Endothelial cell of umbilical vein (primary cell): ENCODE measurements around the gene KCNIP1.

Source experiments
- CTCF ChIP-seq, 2 donors: IDR thresholded peaks; 1 replicate in 1 of 2; 2 replicates in 1 of 2; pipeline ENCODE4 v1.5.1; 2011; ENCODE audit warnings: low read length in 2 of 2, mild to moderate bottlenecking in 2 of 2, moderate library complexity in 2 of 2, control low read depth in 1 of 2, inconsistent platforms in 1 of 2, low read depth in 1 of 2; ENCODE audit not compliant: insufficient read depth in 1 of 2; ENCODE audit errors: extremely low read depth in 1 of 2
- POLR2A ChIP-seq: IDR thresholded peaks from 2 replicates; pipeline ENCODE4 v1.6.1; 2012; ENCODE audit warnings: low read depth, mild to moderate bottlenecking, control low read depth, low read length
- POLR2AphosphoS5 ChIP-seq: IDR thresholded peaks from 2 replicates; pipeline ENCODE4 v1.6.1; 2012; ENCODE audit warnings: low read depth, mild to moderate bottlenecking, control low read depth, low read length, moderate library complexity; ENCODE audit not compliant: insufficient read depth

GRCh38 chr5:170773024-170773985 lies 269.5 kb downstream of the KCNIP1 start:
- TF ChIP-seq POLR2A (no peak), POLR2AphosphoS5 (no peak), CTCF (IDR thresholded peaks at IDR 0.05; ENCODE audit: extremely low read depth in 1 of 2, insufficient read depth in 1 of 2, low read depth in 1 of 2, low read length in 2 of 2) (no peak)
